ENCODE data around the gene CATSPERD.

CATSPERD gene

DNA sequence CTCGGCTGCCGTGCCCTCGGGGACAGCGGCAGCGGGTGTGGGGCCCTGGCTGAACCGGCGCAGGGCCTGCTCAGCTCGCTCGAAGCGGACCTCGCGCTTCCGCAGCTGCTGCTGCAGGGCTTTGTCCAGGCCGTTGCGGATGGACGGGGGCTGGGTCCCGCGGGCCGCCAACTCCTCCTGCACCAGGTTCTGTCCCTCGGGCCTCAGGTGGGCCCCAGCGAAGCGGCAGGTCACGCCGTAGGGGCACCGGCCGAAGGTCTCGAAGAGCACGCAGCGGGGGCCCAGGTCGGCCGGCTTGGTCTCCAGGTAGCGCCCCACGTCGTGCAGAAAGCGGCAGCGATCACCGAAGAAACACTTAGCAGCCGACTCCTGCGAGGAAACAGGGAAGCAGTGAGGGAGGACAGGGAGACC, 68.9 kb downstream of the CATSPERD start:
- DNase-seq: no peak

DNA sequence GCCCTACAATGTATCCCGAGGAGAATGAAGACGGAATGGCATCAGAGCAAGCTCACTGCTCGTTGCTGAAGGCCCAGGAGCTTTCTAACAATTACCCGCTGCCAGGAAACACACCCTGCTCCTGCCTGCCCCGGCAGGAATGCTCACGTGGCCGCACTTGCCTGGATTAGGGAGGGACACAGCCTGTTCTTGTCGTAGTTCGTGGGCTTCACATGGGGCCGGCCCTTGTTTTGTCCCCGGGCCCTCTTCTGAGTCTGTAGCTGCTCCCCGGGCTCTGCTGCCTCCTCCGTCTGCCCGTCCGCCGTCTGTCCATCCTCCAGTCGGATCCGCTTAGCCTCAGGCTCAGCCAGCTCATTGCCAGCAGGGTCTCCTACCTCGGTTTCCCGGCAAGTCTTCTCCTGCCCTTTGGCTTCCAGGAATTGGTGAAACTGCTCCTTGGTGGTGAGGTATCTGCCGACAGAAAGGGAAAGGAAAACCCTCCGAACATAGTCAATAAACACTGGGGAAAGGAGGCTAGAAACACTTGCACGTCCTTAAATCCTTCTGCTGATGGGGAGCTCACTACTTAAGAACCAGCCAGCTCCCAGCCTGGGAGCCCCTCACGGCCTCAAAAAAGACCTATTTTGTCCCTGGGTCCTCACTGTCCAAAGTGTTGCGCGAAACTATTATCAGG, 69.6 kb downstream of the CATSPERD start:
- no peak for DNase-seq

DNA sequence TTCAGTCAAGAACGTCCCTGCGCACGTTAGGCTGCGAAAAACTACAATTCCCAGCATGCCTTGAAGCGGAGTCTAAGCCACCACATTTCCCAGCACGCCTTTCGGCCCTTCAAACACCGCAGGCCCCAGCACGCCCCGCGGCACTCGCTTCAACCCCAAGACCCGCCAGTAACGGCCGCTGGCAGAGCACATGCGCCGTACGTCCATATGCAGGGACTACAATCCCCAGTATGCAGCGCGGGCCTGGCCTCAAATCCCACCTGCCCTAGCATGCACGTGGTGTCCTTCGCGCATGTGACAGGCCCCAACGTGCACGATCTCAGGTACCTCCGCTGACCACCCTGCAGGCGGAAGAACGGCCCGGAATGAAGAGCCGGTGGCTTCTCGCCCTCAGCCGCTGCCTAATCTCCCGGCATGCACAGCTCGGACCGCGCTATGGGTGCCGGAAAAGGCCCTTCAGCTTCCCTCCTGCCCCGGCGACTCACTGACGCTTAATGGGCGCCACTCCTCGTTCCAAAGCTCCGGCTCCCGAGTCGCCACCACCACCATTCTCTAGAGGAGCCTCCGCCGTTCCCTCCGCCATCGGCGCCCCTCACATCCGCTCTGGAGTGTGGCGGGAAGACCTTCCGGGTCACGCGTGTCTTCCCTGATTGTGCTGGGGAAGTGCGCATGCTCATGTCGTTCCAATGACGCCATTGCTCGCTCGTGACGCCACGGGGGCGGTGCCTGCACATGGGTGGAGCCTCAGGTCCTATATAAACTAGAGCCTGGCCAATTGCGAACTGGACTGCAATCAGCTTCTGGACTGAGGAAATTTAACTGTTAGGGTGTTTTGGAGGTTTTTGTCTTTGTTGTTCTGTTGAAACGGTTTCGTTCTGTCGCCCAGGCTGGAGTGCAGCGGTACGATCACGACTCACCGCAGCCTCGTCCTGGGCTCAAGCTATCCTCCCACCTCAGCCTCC, 70.4 kb downstream of the CATSPERD start, which contains the start of gene DUS3L:
DUS3L (minus strand) TSS at position 605 of the 962 bp plus-strand sequence; CDS start at position 583, 22 bp downstream.
- peak; percentile 84 for DNase-seq

DNA sequence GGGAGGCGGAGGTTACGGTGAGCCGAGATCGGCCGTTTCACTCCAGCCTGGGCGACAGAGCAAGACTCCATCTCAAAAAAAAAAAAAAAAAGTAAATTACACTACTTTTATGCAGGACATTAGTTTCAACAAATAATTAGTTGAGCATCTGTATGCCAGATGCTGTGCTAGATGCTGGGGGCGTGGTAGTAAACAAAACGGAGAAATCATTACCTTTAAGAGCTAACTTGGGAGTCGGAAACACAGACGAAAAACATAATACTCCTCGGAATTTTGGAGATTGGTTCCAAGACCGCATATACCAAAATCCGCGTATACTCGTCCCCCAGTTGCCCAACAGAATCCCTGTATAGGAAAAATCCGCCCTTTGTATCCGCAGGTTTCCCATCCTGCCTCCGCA, 71.8 kb downstream of the CATSPERD start:
- no peak for DNase-seq

DNA sequence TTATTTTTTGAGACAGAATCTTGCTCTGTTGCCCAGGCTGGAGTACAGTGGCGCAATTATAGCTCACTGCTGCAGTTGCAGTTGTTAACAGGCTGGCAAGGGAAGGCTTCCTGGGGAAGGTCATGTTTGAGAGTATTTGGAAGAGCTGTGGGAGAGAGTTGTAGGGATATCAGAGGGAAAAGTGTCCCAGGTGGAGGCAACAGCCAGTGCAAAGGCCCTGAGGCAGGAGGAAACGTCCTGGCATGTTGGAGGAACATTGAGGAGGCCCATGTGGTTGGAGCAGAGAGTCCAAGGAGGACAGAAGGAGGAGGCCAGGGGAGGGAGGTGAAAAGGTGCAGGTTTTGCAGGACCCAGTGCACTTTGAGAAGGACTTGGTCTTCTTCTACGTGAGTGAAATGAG, 72.8 kb downstream of the CATSPERD start:
- no peak for DNase-seq

DNA sequence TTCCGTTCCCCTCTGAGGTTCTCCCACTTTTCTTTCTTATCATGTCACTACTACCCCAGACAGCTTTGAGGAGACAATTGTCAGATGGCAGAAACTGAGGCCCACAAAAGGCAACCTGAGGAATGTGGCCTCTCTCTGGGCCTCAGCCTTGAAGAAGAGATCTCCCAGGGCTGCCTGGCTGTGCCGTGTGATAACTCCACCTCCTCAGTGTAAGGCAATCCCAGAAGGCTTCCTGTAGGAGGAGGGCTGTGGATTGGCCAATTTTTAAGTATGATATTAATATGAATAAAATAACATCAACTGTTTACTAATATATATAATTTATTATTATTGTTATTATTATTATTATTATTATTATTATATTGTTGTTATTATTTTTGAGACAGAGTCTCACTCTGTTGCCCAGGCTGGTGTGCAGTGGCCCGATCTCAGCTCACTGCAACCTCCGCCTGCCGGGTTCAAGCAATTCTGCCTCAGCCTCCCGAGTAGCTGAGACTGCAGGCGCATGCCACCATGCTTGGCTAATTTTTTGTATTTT, 75.0 kb downstream of the CATSPERD start:
- no peak for DNase-seq

DNA sequence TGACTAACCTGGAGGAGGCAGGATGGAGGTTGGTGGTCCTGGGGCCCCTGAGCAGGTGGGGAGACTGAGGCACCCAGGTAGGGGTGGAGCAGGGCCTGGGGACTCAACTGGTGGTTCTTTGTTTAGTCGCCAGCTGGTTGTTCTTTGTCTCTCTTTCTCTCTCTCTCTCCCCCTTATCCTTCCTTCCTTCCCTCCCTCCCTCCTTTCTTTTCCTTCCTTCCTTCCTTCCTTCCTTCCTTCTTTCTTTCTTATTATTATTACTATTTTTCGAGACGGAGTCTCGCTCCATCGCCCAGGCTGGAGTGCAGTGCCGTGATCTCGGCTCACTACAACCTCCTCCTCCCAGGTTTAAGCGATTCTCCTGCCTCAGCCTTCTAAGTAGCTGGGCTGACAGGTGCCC, 77.8 kb downstream of the CATSPERD start:
- DNase-seq: no peak

DNA sequence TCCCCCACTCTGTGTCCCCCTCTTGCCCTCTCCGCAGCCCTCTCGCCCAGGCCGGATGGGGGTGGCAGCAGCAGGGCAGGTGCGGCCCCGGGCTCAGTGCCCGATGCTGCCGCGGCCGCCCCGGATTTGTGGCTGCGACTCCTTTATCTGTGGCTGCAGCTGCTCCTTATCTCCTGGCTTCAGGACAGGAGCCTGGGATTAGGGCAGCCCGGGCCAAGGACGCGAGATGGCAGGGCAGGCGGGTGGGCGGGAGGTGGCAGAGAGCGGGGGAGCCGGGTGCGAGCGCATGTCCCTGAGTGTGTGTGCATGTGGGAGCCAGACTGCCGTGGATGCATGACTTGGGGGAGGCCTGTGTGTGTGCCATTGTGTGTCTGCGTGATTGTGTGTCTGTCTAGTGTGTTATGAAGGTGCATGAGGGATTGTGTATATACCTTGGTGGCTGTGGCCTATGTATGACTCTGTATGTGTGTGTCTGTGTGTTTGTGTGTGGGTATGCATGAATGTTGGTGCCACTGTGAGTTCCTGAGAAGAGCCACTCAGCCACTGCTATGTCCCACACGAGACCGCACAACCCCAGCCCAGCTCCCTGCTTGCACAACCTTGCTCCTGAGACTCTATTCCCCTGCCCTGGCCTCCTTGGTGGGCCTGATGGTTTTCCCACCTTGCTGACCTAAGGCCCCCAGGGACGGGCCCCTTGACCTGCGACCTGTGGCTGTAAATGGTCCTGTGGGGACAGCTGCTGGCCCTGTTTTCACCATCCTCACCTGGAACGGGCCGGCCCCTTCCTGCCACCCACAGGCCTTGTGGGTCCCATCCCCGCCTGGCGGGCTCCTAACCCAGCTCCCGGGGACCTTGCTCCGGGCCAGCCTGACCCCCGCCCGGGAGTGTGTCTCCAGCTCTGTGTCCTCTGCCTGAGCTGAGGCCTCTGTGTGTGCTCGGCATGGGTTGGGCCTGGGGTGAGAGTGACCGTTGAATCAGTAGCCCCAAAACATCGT, 79.1 kb downstream of the CATSPERD start:
- no peak for DNase-seq

DNA sequence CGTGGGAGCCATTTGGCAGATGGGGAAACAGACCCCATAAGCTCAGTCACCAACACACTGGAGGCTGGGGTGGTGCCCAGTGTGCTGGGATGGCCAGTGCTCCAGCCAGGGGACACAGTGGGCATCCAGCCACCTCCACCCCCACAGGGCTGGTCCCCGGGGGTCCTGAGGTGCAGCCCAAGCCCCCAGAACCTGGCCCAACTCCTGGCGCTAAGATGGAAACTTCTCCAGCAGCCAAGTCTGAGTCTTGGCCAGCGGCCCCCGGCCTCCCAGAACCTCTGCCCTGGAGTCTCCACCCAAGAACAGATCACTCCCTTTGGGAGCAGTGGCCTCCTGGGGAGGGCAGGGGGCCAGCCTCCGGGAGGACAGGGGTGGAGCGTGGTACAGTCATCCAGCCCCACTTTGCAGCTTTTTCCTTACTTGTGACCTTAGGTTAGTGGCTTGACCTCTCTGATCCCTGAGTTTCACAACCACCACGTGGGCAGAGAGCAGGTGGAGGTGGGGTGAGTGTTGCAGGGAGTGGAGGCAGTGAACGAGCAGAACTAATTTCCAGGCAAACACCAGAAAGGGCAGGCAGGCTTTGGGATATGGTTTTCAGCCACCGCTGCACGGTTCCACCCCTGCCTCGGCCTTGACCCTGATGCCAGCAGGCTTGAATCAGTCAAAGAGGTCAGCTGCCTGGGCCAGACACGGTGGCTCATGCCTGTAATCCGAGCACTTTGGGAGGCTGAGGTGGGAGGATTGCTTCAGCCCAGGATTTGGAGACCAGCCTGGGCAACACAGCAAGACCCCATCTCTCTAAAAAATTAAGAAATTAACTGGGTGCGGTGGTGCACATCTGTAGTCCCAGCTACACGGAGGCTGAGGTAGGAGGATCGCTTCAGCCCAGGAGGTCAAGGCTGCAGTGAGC, 80.2 kb downstream of the CATSPERD start:
- DNase-seq: no peak

DNA sequence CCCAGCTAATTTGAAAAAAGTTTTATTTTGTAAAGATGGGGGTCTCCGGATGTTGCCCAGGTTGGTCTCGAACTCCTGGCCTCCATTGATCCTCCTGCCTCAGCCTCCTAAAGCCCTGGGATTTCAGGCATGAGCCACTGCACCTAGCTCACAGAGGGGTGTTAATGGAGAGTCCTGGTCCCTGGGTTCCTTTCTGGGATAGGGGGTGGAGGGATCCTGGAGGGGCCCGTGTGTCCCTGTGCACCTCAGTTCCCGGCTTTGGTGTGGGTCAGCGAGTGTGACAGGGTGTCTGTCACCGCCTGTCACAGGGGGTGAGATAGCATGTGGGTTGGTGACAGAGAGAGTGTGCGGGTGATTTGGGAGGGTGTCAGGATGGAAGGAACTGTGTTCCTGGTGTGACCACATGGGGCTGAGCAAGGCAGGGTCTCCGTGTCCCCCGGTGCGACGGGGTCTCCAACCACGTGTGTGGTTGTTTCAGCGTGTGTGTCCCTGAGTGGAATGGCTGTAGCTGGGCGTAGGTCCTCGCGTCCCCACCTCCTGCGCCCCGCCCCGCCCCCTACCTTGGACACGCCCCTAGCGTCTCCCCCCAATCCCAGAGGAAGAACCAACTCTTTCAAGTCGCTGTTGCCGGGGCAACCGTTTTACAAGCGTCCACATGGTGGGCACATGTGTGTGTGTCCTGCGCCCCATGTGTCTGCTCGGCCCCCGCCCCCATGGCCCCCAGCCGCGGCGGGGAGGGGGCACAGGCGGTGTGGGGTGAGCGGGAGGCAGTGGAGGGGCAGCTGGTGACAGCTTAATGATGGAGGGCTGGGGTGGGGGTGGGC, 81.6 kb downstream of the CATSPERD start:
- no peak for DNase-seq

DNA sequence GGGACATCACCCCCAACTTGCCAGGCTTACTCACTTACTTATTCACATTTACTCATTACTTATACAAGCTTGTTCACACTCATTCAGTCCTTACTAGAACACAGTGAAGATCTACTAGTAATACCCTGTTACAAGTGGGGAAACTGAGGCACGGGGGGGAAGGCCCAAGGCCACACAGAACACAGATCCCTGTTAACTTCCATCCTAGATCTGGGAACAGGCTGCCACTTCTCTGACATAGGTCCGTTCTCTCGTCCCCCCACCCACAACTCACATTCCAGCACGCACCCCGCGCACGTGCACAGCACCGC, 83.0 kb downstream of the CATSPERD start:
- no peak for DNase-seq

DNA sequence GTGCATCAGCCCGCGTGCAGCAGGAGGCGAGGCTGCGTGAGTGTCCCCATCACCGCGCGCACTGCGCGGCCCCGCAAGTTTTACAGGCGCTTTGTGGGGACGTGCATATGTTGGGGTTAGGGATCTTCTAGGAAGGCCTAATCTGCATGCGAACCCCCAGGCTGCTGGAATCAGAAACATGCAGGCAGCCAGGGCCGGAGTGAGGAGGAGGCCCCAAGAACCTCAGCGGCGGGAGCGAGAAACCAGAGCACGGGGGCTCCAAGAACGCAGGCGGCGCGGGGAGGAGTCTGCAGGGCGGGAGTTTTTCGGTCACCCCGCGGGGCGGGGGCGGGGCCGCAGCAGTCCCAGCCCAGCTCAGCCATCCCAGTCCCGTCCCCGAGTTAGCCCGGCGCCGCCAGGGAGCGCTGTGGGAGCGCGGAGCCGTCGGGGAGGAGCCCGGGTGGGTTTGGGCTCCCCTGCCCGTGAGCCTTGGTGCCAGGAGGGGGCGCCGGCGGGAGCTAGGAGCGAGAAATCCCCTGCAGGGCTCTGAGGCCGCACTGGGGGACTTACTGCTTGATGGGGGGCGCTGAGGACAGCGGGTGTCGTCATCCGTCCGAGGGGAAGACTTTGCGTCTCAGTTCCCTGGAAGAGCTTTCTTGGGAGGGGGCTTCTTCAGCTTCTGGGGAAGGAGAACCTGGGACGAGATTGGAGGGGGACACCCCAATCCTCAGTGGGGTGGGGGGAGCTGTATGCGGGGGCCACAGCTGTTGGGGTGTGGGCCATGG, 83.5 kb downstream of the CATSPERD start:
- DNase-seq: peak; percentile 33

DNA sequence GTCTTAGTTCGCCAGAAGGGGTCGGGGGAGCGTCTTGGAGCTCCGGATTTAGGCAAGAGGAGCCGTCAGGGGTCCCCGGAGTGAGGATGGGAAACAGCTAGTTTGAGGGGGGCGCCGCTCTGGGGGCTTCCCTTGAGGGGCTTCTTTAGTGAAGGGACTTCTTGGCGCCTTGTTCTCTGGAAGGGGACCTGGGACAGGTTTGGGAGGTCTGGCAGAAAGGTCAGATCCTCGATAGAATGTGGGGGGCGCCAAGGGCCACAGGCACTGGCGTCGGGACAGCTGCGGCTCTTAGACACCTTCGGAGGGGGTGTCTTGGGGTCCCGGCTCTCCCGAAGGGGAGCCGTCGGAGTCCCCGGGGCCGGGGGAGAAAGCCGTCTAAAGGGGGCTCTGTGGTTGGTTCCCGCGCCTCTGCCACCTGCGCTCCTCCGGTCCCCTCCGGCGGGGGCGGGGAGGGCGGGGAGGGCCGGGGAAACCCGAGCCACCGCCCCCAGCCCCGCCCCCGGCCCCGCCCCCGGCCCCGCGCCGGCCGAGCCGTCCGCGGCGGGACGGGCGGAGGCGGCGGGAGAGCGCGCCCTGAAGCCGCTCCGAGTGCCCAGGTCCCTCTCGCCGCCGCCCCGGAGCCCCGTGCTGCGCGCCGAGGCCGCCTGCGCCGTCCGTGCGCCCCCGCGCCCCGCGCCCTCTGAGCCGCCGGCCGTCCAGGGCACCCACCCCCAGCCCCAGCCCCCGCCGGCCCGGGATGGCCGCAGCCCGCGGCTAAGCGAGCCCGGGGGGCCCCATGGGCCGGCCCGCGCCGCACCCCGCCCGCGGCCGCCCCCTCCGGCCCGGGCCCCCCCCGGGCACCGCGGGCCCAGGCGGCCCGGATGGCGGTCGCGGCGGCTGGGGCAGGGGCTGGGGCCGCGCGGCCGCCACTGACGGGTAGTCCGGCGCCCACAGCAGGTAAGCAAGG, 84.4 kb downstream of the CATSPERD start, which contains the start of gene NRTN:
NRTN (plus strand) TSS at position 552 of the 946 bp plus-strand sequence. CDS start 19,099 bp downstream, outside the sequence.
- no peak for DNase-seq

DNA sequence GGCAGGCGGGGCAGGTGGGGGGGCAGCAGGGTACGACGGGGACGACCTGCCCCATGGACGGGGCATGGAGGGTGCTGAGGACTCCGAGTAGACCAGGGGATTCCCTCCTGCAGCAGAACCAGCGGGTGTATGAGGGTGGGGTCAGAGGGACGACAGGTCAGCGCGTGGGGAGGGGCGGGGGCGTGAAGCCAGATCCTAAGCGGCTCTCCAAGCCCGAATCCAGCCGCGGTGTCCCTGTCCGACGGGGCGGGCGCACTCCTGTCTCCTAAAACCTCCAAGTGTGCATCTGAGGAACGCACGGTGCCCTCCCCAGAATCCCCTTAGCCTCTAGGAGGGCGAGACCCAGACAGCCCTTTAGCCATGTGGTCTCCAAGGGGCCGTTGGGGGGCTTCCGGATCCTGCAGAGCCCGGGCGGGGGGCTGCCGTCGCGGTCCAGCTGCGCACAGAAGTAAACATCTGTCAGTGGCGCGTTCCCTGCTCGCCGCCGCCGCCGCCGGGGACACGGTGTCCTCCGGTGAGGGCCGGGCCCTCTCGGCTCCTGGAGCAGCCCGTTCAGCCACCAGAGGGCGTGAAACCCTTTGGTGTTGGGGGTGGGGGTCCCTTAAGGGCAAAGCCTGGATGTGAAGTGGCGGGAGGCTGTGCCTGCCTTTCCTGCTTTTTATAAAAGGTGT, 85.2 kb downstream of the CATSPERD start:
- no peak for DNase-seq

DNA sequence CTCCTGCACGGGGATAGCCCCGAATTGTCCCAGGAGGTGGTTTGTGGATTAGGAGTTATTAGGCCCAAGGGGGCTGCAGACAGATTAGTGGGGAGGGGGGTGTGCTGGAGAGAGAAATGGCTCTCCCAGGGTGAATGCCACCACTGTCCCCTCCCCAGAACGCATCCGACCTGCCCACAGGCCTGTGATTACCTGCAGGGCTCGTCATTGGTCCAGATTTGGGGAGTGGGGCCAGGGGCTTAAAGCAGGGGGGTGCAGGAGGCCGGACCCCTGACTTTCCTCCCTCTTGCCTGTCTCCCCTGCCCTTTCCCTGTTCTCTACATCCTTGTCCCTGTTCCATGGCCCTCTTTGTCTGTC, 85.7 kb downstream of the CATSPERD start:
- no peak for DNase-seq

DNA sequence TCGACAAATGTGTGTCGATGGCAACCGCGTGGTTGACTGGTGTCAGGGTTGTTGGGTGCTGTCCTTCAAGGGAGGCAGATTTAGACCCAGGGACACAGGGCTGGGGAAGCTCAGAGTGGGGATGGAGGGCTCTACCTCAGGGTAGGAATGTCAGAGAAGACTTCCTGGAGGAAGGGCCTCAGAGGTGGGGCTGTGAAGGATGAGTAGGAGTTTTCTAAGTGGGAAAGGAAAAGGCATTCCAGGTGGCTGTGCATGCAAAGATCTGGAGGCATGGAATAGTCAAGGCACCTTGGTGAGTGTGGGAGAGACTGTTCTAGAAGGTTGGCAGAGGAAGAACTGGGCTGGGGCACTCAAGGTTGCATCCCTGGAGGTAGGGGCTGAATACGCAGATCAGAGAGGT, 86.5 kb downstream of the CATSPERD start:
- no peak for DNase-seq

DNA sequence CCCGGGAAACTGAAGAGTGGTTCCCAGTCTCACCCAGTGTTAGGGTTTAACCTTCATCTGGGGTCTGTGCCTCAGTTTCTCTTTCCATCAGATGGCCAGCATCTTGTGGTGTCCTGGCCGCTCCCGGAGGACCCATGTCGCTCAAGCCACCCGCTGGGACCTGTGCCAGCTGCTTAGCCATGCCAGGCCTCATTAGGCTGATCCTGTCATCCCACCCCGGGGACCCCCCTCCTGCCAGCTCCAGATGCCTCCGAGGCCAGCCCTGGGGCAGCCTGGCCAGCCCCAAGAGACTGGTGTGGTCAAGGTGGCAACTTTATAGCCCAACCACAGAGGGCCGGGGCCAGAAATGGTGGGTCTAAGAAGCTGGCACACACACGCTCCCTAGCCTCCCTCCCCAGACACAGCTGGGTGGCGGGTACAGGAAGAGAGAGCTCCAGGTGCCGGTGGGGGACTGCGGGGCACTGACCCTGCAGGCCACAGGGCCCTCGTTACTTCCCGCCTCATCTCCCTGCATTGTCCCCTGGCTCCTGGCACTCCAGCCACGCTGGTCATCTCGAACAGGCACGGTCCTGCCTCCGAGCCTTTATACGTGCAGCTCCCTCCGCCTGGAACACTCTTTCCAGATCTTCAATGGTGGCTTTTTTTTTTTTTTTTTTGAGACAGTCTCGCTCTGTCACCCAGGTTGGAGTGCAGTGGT, 87.8 kb downstream of the CATSPERD start:
- DNase-seq: no peak
